Measurements from ENCODE around the gene GPN2. TPM values are rescaled to one million over a fixed set of nuclear protein-coding genes. Genes with fewer than 3 reads are reported as not detected.

GPN2 gene
- total and polyA plus RNA-seq, 9 of the 15 experiments (the other 6 are each of a cell fraction or from before 2014, with no cell fraction given), result 9.9 to 58.8 (median 20.4) TPM

- TF ChIP-seq, protein P1, sequence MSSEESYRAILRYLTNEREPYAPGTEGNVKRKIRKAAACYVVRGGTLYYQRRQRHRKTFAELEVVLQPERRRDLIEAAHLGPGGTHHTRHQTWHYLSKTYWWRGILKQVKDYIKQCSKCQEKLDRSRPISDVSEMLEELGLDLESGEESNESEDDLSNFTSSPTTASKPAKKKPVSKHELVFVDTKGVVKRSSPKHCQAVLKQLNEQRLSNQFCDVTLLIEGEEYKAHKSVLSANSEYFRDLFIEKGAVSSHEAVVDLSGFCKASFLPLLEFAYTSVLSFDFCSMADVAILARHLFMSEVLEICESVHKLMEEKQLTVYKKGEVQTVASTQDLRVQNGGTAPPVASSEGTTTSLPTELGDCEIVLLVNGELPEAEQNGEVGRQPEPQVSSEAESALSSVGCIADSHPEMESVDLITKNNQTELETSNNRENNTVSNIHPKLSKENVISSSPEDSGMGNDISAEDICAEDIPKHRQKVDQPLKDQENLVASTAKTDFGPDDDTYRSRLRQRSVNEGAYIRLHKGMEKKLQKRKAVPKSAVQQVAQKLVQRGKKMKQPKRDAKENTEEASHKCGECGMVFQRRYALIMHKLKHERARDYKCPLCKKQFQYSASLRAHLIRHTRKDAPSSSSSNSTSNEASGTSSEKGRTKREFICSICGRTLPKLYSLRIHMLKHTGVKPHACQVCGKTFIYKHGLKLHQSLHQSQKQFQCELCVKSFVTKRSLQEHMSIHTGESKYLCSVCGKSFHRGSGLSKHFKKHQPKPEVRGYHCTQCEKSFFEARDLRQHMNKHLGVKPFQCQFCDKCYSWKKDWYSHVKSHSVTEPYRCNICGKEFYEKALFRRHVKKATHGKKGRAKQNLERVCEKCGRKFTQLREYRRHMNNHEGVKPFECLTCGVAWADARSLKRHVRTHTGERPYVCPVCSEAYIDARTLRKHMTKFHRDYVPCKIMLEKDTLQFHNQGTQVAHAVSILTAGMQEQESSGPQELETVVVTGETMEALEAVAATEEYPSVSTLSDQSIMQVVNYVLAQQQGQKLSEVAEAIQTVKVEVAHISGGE (CRISPR knock-in tag; IDR thresholded peaks at IDR 0.05), result peak in 1 of 3 experiments; percentile 55; a peak in 1 of 6 replicates
- TF ChIP-seq, protein P2, sequence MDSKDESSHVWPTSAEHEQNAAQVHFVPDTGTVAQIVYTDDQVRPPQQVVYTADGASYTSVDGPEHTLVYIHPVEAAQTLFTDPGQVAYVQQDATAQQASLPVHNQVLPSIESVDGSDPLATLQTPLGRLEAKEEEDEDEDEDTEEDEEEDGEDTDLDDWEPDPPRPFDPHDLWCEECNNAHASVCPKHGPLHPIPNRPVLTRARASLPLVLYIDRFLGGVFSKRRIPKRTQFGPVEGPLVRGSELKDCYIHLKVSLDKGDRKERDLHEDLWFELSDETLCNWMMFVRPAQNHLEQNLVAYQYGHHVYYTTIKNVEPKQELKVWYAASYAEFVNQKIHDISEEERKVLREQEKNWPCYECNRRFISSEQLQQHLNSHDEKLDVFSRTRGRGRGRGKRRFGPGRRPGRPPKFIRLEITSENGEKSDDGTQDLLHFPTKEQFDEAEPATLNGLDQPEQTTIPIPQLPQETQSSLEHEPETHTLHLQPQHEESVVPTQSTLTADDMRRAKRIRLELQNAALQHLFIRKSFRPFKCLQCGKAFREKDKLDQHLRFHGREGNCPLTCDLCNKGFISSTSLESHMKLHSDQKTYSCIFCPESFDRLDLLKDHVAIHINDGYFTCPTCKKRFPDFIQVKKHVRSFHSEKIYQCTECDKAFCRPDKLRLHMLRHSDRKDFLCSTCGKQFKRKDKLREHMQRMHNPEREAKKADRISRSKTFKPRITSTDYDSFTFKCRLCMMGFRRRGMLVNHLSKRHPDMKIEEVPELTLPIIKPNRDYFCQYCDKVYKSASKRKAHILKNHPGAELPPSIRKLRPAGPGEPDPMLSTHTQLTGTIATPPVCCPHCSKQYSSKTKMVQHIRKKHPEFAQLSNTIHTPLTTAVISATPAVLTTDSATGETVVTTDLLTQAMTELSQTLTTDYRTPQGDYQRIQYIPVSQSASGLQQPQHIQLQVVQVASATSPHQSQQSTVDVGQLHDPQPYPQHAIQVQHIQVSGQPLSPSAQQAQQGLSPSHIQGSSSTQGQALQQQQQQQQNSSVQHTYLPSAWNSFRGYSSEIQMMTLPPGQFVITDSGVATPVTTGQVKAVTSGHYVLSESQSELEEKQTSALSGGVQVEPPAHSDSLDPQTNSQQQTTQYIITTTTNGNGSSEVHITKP (IDR thresholded peaks at IDR 0.05; ENCODE audit: partially characterized antibody), result no peak
- TF ChIP-seq DNMT1 (IDR thresholded peaks at IDR 0.05), result no peak
- no peak for TF ChIP-seq HBP1 (CRISPR knock-in tag; IDR thresholded peaks at IDR 0.05)
- TF ChIP-seq HDGF (IDR thresholded peaks at IDR 0.05), result no peak
- TF ChIP-seq, protein P3, sequence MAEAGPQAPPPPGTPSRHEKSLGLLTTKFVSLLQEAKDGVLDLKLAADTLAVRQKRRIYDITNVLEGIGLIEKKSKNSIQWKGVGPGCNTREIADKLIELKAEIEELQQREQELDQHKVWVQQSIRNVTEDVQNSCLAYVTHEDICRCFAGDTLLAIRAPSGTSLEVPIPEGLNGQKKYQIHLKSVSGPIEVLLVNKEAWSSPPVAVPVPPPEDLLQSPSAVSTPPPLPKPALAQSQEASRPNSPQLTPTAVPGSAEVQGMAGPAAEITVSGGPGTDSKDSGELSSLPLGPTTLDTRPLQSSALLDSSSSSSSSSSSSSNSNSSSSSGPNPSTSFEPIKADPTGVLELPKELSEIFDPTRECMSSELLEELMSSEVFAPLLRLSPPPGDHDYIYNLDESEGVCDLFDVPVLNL (CRISPR knock-in tag; IDR thresholded peaks at IDR 0.05; ENCODE audit: low read depth), result no peak
- TF ChIP-seq ZNF561 (CRISPR knock-in tag; conservative IDR thresholded peaks at IDR 0.05), result no peak
- TF ChIP-seq, protein P4, sequence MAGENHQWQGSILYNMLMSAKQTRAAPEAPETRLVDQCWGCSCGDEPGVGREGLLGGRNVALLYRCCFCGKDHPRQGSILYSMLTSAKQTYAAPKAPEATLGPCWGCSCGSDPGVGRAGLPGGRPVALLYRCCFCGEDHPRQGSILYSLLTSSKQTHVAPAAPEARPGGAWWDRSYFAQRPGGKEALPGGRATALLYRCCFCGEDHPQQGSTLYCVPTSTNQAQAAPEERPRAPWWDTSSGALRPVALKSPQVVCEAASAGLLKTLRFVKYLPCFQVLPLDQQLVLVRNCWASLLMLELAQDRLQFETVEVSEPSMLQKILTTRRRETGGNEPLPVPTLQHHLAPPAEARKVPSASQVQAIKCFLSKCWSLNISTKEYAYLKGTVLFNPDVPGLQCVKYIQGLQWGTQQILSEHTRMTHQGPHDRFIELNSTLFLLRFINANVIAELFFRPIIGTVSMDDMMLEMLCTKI (IDR thresholded peaks at IDR 0.05; ENCODE audit: partially characterized antibody), result no peak
- no peak for TF ChIP-seq XRCC5 (IDR thresholded peaks at IDR 0.05; ENCODE audit: low read depth, low read length)
- TF ChIP-seq, protein P5, sequence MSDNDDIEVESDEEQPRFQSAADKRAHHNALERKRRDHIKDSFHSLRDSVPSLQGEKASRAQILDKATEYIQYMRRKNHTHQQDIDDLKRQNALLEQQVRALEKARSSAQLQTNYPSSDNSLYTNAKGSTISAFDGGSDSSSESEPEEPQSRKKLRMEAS (CRISPR knock-in tag; IDR thresholded peaks at IDR 0.05), result peak; percentile 75
- TF ChIP-seq SMARCC2 (IDR thresholded peaks at IDR 0.05; ENCODE audit: low read depth), result no peak
- no peak for TF ChIP-seq TBL1XR1 (IDR thresholded peaks at IDR 0.05; ENCODE audit: low read length in 2 of 2)
- TF ChIP-seq SP1 (CRISPR knock-in tag; IDR thresholded peaks at IDR 0.05), result 0 out of 2 replicates have a peak, but pooled peaks have one; percentile 25
Measured at GRCh38 chr1:26913754-26914619, 23.9 kb upstream of the GPN2 start, which contains the start of gene NR0B2 (continued).

Measured in K562 (cell line).